OCI-LY7 (cell line): ENCODE results near the gene STK32C.

ENCODE experiments used
- CTCF ChIP-seq: fragments of 200-600 bp; sonication (generic); conservative IDR thresholded peaks from 2 replicates; pipeline ENCODE4 v1.5.1; 2014; ENCODE audit warnings: mild to moderate bottlenecking, antibody characterized with exemption, low read length, moderate library complexity, mixed read lengths
- EZH2phosphoT487 ChIP-seq: fragments of 200-600 bp; sonication (generic); IDR thresholded peaks from 2 replicates; pipeline ENCODE4 v1.6.1; 2018; ENCODE audit warnings: low read depth, borderline replicate concordance, mild to moderate bottlenecking, mixed run types, antibody characterized with exemption, low read length, moderate library complexity, mixed read lengths

GRCh38 chr10:132355754-132356153 is 48.0 kb upstream of the STK32C start:
- TF ChIP-seq CTCF = no peak
- TF ChIP-seq EZH2phosphoT487 = no peak
